ENCODE results near the gene TRIM69.
A peak's percentile ranks its signal among the peaks of the same experiment; 100 is the strongest.
"Not testable (repeated sequence)": the region's sequence is repeated elsewhere in the genome, so short reads cannot be mapped to it uniquely, and the experiment has no call there.

Gene TRIM69

GRCh38 chr15:44736181-44736765 lies at the start of gene TRIM69:
TRIM69 (plus strand) TSS chr15:44736528; CDS start chr15:44736705, 177 bp downstream.
- DNase-seq = no peak

DNA sequence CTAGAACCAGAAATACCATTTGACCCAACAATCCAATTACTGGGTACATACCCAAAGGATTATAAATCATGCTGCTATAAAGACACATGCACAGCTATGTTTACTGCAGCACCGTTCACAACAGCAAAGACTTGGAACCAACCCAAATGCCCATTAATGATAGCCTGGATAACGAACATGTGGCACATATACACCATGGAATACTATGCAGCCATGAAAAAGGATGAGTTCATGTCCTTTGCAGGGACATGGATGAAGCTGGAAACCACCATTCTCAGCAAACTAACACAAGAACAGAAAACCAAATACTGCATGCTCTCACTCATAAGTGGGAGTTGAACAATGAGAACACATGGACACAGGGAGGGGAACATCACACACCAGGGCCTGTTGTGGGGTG lies 47.0 kb upstream of the TRIM69 start:
- DNase-seq = not testable (repeated sequence)

DNA sequence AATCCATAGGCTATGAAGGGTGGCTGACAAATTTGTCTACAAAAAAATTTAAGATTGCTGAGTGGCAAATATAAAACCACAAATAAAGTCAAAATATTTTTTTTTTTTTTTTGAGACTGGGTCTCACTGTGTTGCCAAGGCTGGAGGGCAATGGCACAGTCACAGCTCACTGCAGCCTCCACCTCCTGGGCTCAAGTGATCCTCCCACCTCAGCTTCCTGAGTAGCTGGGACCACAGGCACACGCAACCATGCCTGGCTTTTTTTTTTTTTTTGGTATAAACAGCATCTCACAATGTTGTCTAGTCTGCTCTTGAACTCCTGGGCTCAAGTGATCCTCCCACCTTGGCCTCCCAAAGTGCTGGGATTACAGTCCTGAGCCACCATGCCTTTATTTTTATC lies 46.1 kb upstream of the TRIM69 start:
- not testable (repeated sequence) for DNase-seq

GRCh38 chr15:44692659-44693058 lies 43.7 kb upstream of the TRIM69 start:
- DNase-seq = no peak

DNA sequence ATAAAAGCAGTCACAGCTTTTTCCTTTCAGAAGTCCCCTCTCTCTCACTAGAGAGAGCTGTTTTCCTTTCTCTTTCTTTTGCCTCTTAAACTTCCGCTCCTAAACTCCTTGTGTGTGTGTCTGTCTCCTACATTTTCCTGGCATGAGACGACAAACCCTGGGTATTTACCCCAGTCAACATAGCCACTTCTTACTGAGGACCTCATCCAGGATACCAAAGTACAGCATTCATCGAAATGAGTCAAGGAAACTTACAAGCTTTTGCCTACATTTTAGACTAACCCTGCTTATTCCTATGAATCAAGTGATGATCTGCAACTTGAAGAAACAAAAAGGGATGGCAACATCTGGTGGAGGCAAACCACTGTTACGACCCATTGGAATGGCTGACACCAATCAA lies 41.9 kb upstream of the TRIM69 start:
- DNase-seq = no peak

DNA sequence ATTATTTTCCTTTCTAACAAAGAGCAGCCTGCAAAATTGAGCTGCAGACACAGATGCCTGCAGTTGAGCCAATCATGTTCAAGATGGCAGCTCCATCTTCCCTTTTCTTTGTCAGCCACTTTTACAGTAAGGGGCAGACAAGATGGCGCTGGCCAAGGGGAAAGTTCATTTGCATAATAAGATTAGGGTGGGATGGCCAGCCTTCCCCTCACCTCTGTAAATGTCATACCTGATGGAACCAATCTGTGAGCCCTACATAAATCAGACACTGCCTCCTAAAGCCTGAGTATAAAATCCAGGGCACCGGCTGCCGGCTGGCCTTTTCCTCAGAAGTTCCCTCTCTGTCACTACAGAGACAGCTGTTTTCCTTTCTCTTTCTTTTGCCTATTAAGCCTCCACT lies 41.0 kb upstream of the TRIM69 start:
- no peak for DNase-seq

DNA sequence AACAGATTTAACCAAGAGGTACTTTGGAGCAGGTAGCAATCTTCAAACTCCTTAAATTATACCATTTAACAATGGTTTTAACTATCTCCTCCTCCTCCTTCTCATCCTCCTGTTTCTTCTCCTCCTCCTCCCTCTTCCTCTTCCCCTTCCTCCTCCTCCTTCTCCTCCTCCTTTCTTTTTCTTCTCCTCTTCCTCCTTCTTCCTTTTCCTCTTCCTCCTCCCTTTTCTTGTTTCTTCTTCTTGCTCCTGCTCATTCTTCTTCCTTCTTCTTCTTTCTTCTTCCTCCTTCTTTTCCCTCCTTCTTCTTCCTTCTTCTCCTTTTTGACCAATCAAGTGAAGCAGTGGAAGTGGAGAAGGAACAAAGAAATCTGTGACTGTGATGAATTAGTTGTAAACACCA lies 39.3 kb upstream of the TRIM69 start:
- DNase-seq = no peak

DNA sequence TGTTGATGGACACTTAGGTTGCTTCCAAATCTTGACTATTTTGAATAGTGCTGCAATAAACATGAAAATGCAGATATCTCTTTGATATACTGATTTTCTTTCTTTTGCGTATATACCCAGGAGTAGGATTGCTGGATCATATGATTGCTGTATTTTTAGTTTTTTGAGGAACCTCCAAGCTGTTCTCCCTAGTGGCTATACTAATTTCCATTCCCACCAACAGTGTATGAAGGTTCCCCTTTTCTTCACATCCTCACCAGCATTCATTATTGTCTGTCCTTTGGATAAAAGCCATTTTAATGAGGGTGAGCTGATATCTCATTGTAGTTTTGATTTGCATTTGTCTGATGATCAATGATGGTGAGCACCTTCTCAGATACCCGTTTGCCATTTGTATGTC lies 37.7 kb upstream of the TRIM69 start:
- no peak for DNase-seq

GRCh38 chr15:44700676-44701075 lies 35.7 kb upstream of the TRIM69 start:
- DNase-seq = not testable (repeated sequence)

DNA sequence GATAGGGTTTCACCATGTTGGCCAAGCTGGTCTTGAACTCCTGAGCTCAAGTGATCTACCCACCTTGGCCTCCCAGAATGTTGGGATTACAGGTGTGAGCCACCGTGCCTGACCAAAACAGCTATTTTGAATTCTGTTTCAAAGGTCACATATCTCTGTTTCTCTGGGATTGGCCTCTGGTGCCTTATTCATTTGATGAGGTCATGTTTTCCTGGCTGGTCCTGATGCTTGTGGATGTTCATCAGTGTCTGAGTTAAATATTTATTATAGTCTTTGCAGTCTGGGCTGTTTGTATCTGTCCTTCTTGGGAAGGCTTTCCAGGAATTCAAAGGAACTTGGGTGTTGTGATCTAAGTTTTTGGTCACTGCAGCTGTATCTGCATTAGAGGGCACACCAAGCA lies 30.3 kb upstream of the TRIM69 start:
- no peak for DNase-seq

- DNase-seq = no peak
These were observed 29.9 kb upstream of the TRIM69 start for GRCh38 chr15:44706401-44706800.

- no peak for DNase-seq
These were observed 29.2 kb upstream of the TRIM69 start for GRCh38 chr15:44706946-44707636.

DNA sequence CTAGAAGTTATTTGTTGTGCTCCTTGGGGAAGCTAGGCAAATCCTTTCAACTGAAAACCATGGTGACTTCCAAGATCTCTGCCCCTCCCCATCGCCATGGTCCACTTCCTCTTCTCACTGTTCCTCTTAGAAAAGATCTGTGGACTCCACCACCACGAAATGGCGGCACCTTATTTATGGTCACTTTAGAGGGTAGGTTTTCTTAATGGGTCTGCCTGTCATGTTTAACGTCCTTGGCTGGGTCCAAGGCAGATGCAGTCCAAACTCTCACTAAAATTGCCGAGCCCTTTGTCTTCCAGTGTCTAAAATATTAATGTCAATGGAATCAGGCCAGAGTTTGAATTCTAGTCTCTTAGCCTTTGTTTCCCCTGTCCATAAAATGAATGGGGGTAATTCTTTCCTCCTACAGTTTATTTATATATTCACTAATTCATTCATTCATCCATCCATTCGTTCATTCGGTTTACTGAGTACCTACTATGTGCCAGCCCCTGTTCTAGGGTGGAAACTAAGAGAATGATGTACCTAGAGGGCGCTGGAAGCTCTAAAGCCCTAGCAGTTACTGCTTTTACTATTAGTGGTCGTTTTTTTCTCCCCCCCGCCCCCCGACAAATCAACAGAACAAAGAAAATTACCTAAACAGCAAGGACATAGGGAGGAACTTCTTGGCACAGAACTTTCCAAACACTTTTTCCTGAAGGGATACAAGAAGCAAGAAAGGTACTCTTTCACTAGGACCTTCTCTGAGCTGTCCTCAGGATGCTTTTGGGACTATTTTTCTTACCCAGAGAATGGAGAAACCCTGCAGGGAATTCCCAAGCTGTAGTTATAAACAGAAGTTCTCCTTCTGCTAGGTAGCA lies 25.9 kb upstream of the TRIM69 start:
- DNase-seq = no peak

- DNase-seq = peak; percentile 95
These were observed 25.1 kb upstream of the TRIM69 start, which contains the start of the genes B2M and PATL2 for GRCh38 chr15:44711096-44711742. B2M (plus strand) TSS chr15:44711517; CDS start chr15:44711547, 30 bp downstream. PATL2 (minus strand) TSS chr15:44711323; CDS start chr15:44676490, 34,833 bp downstream.

- DNase-seq = peak; percentile 58
These were observed 24.5 kb upstream of the TRIM69 start for GRCh38 chr15:44711743-44712345.

DNA sequence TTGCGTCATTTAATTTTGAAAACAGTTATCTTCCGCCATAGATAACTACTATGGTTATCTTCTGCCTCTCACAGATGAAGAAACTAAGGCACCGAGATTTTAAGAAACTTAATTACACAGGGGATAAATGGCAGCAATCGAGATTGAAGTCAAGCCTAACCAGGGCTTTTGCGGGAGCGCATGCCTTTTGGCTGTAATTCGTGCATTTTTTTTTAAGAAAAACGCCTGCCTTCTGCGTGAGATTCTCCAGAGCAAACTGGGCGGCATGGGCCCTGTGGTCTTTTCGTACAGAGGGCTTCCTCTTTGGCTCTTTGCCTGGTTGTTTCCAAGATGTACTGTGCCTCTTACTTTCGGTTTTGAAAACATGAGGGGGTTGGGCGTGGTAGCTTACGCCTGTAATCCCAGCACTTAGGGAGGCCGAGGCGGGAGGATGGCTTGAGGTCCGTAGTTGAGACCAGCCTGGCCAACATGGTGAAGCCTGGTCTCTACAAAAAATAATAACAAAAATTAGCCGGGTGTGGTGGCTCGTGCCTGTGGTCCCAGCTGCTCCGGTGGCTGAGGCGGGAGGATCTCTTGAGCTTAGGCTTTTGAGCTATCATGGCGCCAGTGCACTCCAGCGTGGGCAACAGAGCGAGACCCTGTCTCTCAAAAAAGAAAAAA lies 23.9 kb upstream of the TRIM69 start:
- DNase-seq = peak; percentile 58

DNA sequence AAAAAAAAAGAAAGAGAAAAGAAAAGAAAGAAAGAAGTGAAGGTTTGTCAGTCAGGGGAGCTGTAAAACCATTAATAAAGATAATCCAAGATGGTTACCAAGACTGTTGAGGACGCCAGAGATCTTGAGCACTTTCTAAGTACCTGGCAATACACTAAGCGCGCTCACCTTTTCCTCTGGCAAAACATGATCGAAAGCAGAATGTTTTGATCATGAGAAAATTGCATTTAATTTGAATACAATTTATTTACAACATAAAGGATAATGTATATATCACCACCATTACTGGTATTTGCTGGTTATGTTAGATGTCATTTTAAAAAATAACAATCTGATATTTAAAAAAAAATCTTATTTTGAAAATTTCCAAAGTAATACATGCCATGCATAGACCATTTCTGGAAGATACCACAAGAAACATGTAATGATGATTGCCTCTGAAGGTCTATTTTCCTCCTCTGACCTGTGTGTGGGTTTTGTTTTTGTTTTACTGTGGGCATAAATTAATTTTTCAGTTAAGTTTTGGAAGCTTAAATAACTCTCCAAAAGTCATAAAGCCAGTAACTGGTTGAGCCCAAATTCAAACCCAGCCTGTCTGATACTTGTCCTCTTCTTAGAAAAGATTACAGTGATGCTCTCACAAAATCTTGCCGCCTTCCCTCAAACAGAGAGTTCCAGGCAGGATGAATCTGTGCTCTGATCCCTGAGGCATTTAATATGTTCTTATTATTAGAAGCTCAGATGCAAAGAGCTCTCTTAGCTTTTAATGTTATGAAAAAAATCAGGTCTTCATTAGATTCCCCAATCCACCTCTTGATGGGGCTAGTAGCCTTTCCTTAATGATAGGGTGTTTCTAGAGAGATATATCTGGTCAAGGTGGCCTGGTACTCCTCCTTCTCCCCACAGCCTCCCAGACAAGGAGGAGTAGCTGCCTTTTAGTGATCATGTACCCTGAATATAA lies 23.0 kb upstream of the TRIM69 start:
- DNase-seq = no peak

GRCh38 chr15:44715142-44715796 lies 21.1 kb upstream of the TRIM69 start:
- no peak for DNase-seq

GRCh38 chr15:44715797-44716334 lies 20.5 kb upstream of the TRIM69 start:
- no peak for DNase-seq

All from midbrain (tissue), 1 donor.